ENCODE data around the gene IFT57. TPM values are rescaled to one million over a fixed set of nuclear protein-coding genes. Genes with fewer than 3 reads are reported as not detected.

IFT57 gene
- total and polyA plus RNA-seq, 2 of the 8 experiments (the other 6 are each of a cell fraction or from before 2014, with no cell fraction given), result 15.1 to 27.8 TPM

DNA sequence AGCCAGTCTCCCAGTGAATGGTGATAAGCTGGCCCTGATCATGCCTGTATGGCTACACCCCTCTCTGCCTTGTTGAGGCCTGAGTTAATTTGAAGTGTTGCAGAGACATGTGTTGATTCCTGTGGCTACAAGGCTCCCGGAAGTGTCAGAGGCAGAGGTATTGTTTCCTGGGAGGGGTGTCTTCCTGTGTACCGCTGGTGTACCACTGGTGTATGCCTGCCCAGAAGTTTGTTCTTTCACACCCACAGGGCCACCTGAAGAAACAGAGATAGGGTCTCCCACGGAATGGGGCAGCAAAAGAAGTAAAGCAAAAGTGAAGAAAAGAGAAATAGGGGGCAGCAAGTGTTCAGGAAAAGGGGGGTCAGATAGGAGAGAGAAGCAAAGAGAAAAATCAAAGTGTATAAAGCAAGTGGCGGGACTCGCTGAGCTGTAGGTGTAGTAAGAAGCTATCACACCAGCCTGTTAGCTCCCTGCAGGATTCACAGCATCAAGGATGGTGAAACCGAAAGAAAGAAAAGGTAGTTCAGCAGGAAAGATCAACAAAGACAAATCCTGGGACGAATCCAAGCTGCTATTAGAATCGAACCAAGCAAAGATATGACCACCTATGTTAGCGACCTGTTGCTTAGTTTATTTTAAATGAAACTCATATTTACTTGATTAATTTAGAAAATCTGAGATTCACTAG lies 94.8 kb downstream of the IFT57 start:
- FAIRE-seq, result no peak
- Histone ChIP-seq H3K36me3 (ENCODE audit: control insufficient read depth in 2 of 4, insufficient read depth in 4 of 4, low read length in 3 of 4) (no peaks in the 10 kb centered on the region), H2BK20ac (ENCODE audit: low read length) (no peak overlapping the region), H3K27ac (ENCODE audit: low read depth, low read length) (no peak overlapping the region), H2BK12ac (ENCODE audit: low read depth, low read length) (no peak overlapping the region), H4K91ac (replicated peaks; ENCODE audit: insufficient read length, low read length) (no peak overlapping the region), H3K9ac (replicated peaks in 1 of 4; ENCODE audit: extremely low read depth in 1 of 4, low read depth in 3 of 4, low read length in 3 of 4) (no peak overlapping the region), H3K23me2 (ENCODE audit: low read depth, low read length) (no peaks in the 10 kb centered on the region), H3K23ac (ENCODE audit: insufficient read length) (no peak overlapping the region), H4K20me1 (replicated peaks in 1 of 2; ENCODE audit: control insufficient read depth in 1 of 2, insufficient read depth in 2 of 2, low read length in 2 of 2) (no peaks in the 10 kb centered on the region), H3K79me2 (ENCODE audit: control insufficient read depth in 1 of 2, insufficient read depth in 2 of 2, low read length in 2 of 2) (no peaks in the 10 kb centered on the region), H4K5ac (ENCODE audit: insufficient read length, low read depth, low read length) (no peak overlapping the region), H2AK5ac (ENCODE audit: low read depth, low read length) (no peak overlapping the region), H3K18ac (ENCODE audit: extremely low read depth, low read length) (no peak overlapping the region), H2AFZ (ENCODE audit: low read length) (peak overlapping the region; percentile 82; the same call in 1 of the 2 replicates), H3K4ac (replicated peaks; ENCODE audit: insufficient read length, low read depth, low read length) (no peak overlapping the region), H3K14ac (ENCODE audit: insufficient read length) (no peak overlapping the region), H2BK120ac (replicated peaks; ENCODE audit: low read depth, low read length) (no peak overlapping the region), H3K4me1 (replicated peaks in 1 of 4; ENCODE audit: control insufficient read depth in 3 of 4, insufficient read depth in 4 of 4, low read length in 3 of 4) (no peaks in the 10 kb centered on the region), H2BK5ac (ENCODE audit: low read depth, low read length) (no peak overlapping the region), H3K79me1 (ENCODE audit: low read depth, low read length) (no peaks in the 10 kb centered on the region), H3K9me3 (ENCODE audit: insufficient read depth in 2 of 2, low read depth in 1 of 2, low read length in 1 of 2) (no peaks in the 10 kb centered on the region), H3K56ac (replicated peaks; ENCODE audit: insufficient read length, low read depth, low read length) (no peak overlapping the region), H3K4me3 (ENCODE audit: extremely low read depth in 1 of 4, insufficient read depth in 2 of 4, low read depth in 3 of 4, low read length in 4 of 4) (no peak overlapping the region), H3K27me3 (replicated peaks in 1 of 4; ENCODE audit: control insufficient read depth in 3 of 4, extremely low read depth in 1 of 4, insufficient read depth in 3 of 4, low read length in 3 of 4) (no peaks in the 10 kb centered on the region), H2BK15ac (ENCODE audit: low read length) (no peak overlapping the region), H4K8ac (ENCODE audit: extremely low read depth, insufficient read depth, low read length) (no peak overlapping the region), H3K4me2 (ENCODE audit: insufficient read depth in 1 of 2, low read depth in 2 of 2, low read length in 2 of 2) (no peak overlapping the region)
- ChIA-PET POLR2A (ENCODE audit: partially characterized antibody) (no interaction called here), CTCF (ENCODE audit: partially characterized antibody) (interaction anchor here (0.6 to 1.5 kb wide), 2 partner anchors 75 to 282 kb away, joined by 3 read pairs; no protein-coding TSS in a partner anchor)
- no peak for DNase-seq (ENCODE audit: low read depth in 1 of 2, low spot score in 2 of 2)
- WGBS, 2 experiments (ENCODE audit: extremely low coverage in 1 of 2, insufficient coverage in 1 of 2, insufficient read length in 1 of 2, insufficient replicate concordance in 2 of 2, low coverage in 1 of 2, low lambda C conversion rate in 2 of 2, missing lambda C conversion rate in 1 of 2), result 90% methylated on average over 9 of the region's 9 CpGs; no CpG with 5 or more reads in 1 of the 2 experiments
- TF ChIP-seq POU5F1 (IDR thresholded peaks at IDR 0.05; ENCODE audit: low read depth, low read length) (no peak), RXRA (IDR thresholded peaks at IDR 0.05; ENCODE audit: insufficient read depth, low read depth, low read length) (no peak), SAP30 (IDR thresholded peaks at IDR 0.05; ENCODE audit: insufficient read depth, insufficient replicate concordance, low read length) (no peak), ASH2L (IDR thresholded peaks at IDR 0.05; ENCODE audit: low read length) (no peak), EZH2 (IDR thresholded peaks at IDR 0.05; ENCODE audit: low read depth, low read length, severe bottlenecking) (no peak), JUN (IDR thresholded peaks at IDR 0.05; ENCODE audit: low read depth, low read length) (no peak), KDM5A (IDR thresholded peaks at IDR 0.05; ENCODE audit: low read length) (no peak), CBX8 (IDR thresholded peaks at IDR 0.05; ENCODE audit: borderline replicate concordance, low read depth, low read length) (no peak), TAF1 (IDR thresholded peaks at IDR 0.05; ENCODE audit: low read depth, low read length) (no peak)
